Hypothalamus (tissue), 51 donors: ENCODE measurements around the gene NKX2-1.

Experiments used
- DNase-seq, 51 donors: peaks; one replicate each; lab custom pipeline; 2025; lab: John Stamatoyannopoulos, UW

Gene NKX2-1

DNA sequence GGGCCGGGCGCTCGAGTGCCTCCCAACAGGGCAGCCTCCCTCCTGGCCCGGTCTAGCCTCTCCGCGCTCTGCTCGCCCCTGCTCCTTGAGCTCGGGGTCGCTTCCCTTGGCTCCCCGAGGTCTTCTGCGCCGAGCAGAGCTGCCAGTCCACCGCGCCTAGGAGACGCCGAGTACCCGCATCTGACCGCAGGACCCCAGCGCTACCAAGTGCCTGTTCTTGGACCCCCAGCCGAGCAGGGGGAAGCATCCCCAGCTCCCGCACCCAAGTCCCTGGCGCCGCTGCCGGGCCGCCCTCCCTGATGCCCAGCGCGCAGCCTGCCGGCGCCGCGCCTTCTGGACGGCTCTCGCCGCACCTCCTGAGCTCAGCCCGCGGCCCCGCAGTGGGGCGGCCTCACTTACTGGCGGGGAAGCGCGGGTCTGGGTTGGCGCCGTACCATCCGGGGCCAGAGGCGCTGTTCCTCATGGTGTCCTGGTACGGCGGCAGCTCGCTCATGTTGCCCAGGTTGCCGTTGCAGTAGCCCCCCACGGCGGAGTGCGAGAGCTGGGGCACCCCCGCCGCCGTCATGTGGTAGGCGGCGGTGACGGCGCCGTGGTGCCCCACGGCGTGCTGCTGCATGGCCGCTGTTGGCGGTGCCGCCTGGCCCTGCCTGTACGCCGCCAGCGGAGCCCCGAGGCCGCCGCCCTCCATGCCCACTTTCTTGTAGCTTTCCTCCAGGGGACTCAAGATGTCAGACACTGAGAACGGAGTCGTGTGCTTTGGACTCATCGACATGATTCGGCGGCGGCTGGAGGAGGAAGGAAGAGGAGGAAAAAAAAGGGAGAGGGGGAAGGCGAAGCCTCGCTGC is 1.2 kb downstream of the NKX2-1 start:
- no peak for DNase-seq

DNA sequence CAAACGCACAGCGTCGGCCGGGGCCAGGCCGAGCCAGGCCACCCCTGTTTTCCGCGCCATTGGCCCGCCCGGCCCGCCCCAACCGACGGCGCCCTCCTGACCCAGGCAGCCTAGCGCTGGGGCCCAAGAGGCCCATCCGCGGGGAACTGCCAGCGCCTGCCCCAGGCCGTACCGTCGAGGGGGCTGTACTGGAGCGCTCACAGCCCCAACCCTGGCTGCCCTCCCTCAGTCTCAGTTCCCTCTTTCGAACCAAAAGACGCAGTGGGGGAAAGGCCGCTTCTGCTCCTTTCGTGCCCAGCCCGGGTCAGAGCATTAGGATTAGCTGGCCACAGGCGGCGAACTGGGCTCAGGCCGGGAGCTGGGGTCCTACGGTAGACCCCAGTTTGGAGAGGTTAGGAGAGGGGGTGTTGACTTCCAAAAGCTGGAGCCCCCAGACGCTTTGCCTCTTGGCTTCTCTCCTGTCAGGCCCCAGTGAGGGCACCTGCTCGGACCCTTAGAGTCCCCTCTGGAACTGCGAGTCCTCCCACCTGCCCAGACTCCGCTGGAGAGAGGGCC is 1.9 kb downstream of the NKX2-1 start:
- no peak for DNase-seq

DNA sequence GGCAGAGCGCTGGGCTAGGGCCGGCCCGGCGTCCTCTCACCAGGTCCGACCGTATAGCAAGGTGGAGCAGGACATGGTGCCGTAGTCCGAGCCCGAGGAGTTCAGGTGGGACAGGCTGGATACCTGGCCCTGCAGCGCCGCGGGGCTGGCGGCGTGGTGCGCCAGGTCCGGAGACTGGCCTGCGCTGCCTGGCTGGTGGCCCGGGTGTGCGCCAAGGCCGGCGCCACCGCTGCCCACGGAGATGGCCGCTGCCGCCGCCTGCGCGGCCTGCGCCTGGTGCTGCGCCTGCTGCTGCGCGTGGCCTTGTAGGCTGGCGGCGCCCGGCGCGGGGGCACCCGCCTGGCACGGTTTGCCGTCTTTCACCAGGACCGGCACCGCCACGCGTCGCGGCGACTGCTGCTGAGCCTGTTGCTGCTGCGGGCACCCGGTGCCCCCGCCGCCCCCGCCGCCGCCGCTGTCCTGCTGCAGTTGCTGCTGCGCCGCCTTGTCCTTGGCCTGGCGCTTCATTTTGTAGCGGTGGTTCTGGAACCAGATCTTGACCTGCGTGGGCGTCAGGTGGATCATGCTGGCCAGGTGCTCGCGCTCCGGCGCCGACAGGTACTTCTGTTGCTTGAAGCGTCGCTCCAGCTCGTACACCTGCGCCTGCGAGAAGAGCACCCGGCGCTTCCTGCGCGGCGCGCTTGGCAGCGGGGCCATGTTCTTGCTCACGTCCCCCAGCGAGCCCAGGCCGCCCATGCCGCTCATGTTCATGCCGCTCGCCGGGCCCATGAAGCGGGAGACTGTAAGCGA is 2.6 kb downstream of the NKX2-1 start:
- no peak for DNase-seq

DNA sequence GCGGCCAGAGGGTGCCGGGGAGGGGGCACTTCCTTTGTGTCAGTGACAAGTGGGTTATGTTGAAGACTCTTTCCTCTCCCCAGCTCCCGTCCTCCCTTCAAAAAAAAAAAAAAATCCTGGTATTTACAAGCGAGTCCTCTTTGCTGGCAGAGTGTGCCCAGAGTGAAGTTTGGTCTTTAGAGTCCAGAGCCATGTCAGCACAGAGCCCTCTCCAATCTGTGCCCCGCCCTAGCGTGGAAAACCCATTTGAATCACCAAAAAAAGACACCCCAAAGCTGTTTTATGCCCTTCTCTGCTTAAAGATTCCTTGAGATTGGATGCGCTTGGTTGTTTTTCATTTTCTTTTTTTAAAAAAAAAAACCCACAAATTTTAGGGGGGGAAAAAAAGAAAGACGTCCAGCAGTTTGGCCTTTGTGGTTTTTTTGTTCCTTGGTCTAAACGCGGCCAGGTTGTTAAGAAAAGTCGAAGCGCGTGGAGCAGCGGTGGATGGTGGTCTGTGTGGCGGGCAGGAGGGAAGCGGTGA is 3.3 kb downstream of the NKX2-1 start:
- no peak for DNase-seq

DNA sequence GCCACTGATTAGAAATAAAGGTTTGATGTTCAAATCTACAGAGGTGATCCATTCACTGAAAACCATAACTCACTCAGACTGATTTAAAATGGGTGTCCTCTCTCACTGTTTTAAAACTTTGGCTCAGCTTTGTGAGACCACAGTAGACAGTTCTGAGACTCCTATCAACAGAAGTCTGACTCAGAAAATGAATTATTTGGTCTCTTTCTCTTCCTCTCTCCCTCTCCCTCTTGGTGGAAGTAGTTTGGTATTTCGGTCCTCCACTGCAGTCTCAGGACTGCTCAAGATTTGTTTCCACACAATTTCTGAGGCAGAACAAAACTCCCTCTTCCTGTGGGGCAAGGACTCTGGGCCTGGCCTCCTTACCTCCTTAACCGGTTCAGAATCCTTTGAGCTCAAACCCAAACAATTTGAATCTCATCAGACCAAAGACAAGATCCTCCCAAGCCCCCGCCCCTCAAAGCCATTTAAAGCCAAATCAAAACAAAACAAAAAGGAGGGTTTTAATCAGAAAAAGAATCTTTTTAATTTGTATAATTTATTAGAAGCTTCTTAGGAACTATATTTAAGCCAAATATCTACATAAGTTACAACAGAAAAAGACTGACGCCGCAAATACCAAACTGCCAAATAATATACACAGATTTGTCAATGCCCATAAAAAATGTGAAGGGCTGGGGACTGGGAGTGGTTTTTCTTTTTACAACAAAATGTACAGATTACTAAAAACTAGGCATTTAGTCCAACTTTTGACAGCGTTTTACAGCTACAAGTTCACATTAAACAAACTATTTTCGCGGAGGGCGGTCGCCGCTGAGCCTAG is 3.9 kb downstream of the NKX2-1 start:
- no peak for DNase-seq

DNA sequence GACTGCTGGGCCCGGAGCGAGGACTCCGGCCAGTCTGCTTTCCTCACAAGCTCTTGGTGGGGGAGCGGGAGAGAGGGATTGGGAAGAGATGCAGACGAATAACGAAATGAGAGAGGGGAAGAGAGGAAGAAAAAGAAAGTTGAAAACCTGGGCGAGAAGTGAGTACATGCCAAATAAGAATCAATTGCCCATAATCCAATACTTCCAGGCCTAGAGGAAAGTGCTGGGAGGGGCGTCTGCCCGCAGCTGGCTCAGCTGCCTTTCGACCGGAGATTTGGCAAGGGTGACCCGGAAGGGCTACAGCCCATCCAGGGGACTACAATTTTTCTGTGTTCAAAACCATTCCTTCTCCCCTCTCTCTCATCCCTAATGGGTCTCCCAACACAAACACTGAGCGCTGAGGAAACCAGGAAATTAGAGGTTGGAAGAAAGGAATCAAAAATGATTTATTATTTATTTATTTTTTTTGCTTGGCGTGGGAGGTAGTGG is 4.9 kb downstream of the NKX2-1 start:
- no peak for DNase-seq

DNA sequence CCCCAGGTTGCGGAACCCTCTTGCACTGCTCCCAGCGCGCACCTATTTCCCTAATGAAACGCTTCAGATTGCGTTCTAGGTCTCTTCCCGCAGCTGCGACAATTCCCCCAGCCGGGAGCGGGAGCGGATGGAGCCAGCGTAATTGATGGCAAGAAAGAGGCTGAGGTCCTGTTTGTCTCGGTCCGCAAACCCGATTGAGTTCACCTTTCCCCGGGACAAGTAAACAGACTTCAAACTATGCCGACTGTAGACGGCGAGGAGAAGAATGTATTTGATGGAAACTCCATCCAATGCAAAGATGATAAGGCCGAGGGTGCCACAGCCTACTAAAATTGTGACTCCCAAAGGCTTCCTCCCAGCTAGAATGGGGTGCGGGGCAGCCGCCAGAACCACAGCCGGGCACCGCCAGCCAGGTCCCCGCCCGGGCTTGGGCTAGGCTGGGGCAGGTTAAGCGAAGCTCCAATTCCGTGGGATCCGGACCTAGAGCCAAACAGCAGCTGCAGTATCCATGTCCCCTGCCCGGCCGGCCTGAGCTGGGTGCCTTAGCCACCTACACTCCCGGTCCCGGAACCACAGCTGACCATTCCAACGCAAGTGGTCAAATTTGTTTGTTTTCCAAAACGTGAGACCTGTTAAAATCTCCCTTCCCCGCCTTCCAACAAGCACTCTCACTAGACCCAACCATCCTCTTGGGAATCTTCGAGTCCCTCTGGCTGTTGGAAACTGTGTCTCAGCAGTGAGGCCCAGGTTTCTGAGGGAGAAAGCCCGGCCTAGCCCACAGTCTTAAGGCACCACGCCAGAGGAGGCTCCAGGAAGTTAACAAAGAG is 5.5 kb downstream of the NKX2-1 start:
- DNase-seq, result no peak

DNA sequence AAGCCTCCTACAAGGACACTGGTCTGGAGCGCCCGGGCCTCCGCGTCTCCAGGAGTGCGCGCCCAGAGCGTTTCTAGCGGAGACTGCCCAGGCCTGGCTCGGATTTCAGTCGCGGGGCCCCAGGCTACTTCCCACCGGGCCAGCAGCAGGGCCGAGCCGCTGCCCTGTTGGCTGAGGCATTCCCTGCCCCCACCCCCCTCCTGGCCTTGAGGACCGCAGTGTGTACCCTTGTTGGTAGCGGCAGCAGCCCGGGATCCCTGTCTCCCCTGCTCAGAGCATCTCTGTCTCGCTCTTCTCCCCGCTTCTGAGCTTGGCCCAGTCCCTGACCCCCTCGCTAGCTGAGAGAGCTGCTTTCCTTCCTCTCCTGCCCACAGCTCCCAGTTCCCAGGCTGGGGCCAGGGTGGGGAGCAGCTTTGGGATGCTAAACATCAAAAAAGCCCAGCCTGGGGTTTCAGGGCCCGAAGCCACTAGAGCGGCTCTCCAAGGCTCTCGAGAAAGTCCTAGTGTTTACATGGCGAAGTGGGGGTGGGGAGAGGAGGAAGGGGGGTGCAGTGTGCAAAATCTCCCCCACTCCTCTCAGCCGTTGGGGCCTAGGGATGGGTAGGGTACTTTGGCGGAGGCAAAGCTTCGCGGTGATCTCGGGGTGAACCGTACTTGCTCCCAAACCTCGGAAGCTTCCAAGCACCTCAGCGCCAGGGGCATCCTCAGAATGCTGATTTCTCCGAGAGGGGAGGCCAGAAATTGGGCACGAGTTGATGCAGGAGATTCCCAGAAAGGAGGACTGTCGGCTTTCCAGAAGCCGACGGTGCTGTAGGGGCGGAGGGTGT is 6.4 kb downstream of the NKX2-1 start:
- DNase-seq, result no peak

DNA sequence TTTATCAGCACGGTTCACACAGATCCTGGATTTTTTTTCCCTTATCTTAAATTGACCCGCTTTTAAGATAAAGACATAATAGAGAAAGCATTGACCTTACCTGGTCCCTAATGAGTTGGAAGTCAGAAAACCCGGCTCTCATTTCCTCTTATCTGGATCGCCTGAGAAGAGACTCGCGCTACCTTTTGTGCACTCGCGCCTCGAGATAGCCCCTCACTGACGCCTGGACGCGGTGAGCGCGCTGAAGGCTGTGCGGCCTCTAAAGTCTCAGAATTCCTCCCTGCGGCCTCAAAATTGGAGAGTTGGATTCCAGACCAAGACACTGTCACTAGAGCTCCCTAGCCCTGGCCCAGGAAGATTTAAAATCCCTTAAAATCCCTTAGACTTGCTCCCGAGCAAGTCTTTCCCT is 7.0 kb downstream of the NKX2-1 start:
- no peak for DNase-seq

DNA sequence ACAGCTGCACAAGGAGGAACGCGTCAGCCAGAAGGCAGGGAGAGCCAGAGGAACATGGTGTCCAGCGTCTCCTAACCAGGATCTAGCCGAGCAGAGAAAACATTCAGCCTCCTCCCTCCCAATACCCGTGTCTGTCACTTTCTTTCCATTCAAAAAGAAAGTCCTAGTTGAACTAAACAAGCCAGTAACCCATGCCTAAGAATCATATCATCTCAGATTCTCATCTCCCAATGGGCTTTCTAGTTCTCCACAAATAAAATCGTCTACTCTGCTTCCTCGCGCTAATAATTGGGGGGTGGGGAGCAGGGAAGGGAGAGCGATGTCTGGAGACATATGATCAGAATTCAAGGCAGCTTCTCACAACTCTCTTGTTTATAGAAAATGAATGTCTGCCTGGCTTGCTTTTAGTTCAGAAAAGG is 7.4 kb downstream of the NKX2-1 start:
- no peak for DNase-seq

DNA sequence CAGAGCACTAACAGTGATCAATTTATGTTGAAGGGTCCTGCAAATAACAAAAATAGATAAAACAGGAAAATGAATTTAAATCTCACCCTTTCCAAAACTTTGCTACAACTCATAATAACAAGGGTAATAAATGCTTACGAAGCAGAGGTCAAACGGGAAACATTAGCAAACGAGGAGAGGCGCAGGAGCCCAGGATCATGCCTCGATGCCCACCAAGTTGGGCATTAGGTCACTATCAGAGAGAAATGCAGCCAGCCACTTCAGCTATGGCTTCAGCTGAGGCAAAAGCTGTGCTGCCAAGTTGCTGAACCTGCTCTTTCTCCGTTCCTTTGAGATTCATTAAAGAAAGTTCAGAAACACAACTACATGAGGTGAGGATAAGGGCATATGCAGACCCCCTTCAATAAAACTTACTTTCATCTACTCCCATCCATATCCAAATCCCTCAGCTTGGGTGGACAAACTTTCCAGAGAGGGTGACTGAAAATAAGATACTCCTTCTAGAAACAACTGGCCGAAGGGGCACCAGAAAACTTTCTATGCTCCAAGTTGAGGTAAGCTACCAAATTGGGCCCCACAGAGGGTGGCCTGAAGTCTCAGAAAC is 7.9 kb downstream of the NKX2-1 start:
- no peak for DNase-seq

DNA sequence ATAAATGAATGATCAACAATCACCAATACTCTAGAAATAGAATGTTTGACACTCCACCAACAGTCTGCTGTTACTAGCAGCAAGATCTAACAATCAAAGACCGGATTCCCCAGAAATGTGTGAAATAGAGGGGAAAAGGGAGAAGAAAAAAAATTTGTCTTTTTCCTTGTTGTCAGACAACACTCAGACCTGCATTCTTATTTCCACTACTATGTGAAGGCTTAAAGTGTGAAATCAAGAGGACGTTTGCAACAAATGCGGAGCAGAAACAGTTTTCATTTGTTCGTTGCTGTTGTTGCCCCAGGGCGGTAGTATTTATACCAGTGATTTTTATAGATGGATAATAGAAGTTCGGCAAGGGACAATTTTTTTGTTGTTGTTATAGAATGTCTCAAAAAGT is 9.2 kb downstream of the NKX2-1 start:
- no peak for DNase-seq

DNA sequence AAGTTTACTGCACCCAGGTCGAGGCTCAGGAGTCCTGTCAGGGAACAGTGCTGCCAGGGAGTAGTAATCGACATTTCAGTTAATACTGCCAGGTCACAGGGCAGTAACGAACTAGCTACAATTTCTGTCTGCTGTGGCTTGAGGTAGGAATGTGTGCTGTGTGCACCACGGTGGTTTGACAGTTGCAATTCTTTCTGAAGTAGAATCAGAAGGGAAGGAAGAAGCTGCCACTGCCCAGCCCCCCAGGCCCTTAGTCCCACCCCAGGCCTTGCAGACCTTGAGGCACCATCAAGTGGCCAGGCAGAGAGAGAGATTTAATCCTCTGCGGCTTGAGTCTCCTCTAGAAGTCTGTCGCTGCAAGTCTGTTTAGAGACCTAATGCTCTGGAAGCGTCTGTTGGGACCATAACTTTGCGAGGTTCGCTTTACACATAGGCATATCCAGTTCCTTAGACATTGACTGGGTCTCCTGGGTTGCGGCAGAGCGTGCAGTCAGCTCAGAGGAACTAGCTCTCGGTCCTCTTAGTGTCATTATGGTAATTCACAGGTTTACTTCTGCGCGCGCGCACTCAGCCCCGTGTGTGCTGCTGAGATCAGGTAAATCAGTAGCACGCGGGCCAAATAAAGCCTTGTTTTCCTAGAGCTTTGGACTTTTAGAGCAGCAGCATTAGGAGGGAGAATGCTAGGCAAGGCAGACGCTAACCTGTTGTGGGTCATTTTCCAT is 9.8 kb downstream of the NKX2-1 start:
- DNase-seq, result no peak

DNA sequence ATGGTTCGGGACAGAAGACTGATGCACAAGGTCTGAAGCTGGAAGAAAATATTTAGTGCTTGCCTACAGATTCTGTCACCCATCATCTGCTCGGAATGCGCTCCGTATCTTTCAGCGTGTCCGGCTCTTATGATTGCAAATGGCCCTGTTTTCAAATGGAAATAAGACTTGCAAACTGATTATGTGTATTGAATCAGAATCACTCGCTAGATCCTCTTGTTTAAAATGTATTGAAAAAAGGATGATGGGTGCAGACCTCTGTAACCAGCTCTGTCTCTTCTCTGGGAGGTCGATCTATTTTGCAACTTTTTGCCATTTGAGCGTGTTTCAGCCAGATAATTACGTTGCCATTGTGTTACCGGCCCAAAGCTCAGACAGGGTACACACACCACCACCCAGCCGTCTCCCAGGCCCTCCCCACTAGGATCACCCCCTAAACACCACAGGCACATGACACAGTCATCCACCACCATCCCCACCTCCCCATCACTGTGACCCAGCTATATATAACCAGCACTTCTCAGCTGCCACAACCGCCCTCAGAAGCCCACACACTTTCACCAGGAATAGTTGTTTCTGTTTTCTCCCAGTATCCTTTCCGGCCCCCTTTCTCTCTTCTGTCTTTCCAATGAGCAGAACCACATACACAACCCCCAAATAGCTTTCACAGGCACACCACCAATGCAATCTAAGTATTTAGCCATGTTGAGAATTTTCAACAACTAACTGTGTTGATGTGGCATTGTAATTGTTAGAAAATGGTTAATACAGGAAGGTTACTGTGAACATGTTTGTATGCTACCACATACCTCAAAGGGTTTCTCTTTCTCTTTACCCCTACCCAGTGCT is 10.7 kb downstream of the NKX2-1 start:
- DNase-seq, result no peak

DNA sequence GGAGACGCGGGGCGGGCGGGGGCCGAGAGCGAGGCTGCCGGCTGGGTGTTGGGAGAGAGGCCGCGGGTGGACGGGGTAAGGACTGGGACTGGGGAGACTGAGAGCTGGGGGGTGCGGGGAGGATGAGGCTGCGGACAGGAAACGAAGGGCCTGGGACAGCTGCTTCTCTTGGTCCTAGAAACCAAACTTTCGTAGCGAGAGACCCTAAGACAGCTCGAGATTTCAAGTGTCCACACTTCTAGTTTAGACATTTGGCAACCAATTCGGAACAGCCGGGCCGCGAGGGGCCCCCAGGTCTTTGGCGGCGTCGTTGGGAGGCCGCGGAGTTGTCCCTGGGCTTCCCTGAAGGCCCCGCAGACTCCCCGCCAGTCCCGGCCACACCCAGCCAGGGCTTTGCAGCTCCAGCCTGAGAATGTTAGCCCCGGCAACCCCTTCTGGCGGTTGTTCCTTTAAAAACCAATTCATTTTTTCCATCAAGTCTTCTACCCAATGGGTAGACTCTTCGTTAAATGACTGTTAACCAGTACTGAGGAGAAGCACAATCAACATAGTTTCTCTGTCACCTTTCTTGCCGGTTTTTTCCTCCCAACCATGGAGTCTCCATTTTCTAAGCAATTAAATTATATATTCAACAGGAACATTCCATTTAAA is 11.5 kb downstream of the NKX2-1 start:
- no peak for DNase-seq

DNA sequence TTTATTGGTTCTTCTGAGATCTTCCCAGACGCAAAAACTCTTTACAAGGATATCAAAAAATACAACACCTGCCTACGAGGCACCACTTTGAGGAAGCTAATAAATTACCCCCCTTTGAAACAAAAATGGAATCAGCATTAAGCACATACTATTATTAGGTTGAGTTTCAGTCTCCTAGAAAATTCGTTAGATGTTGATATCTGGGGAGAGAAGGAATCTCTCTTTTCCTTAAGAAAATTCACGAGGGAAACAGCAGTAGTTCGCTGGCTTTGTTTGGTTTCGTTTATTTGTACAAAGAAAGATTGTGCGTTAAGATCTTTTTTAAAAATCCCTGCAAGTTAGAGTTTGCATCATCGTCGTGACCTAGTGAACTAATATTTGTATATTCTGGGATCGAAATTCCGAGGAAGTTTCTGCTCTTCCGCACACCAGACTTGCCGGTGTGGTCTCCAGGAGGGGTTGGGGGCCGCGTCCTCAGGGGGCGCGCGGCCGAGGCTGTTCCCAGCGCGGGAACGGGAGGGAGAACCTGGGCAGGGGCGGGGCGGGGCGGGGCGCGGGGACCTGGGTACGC is 12.1 kb downstream of the NKX2-1 start:
- no peak for DNase-seq
